Kasumi-1 (cell line): ENCODE measurements around the gene ASB13.

Experiments
- DNase-seq, 2 experiments: peaks; one replicate each; lab custom pipeline; 2025; lab: John Stamatoyannopoulos, UW

Gene ASB13

GRCh38 chr10:5647507-5648240 lies 18.7 kb downstream of the ASB13 start:
- DNase-seq, result no peak

GRCh38 chr10:5645944-5646617 lies 20.3 kb downstream of the ASB13 start:
- DNase-seq, result peak; percentile 26 to 42

GRCh38 chr10:5645375-5645774 lies 21.0 kb downstream of the ASB13 start:
- DNase-seq, result no peak

- DNase-seq, result no peak
These were observed 21.5 kb downstream of the ASB13 start for GRCh38 chr10:5644930-5645329.

GRCh38 chr10:5643346-5644067 lies 22.9 kb downstream of the ASB13 start:
- DNase-seq, result no peak

GRCh38 chr10:5641501-5641900 lies 24.9 kb downstream of the ASB13 start:
- no peak for DNase-seq

GRCh38 chr10:5640501-5640900 lies 25.9 kb downstream of the ASB13 start:
- DNase-seq, result no peak

GRCh38 chr10:5640036-5640435 lies 26.4 kb downstream of the ASB13 start:
- no peak for DNase-seq

- no peak for DNase-seq
These were observed 27.3 kb downstream of the ASB13 start for GRCh38 chr10:5639066-5639465.

- DNase-seq, result no peak
These were observed 27.9 kb downstream of the ASB13 start for GRCh38 chr10:5638494-5638893.

GRCh38 chr10:5634918-5635317 lies 31.5 kb downstream of the ASB13 start:
- DNase-seq, result no peak

- no peak for DNase-seq
These were observed 33.1 kb downstream of the ASB13 start for GRCh38 chr10:5633166-5633749.

- DNase-seq, result no peak
These were observed 33.9 kb downstream of the ASB13 start for GRCh38 chr10:5632446-5632845.

GRCh38 chr10:5631936-5632335 lies 34.5 kb downstream of the ASB13 start:
- no peak for DNase-seq

GRCh38 chr10:5630112-5630436 lies 36.3 kb downstream of the ASB13 start:
- DNase-seq, result no peak

GRCh38 chr10:5629303-5630111 lies 36.9 kb downstream of the ASB13 start:
- DNase-seq, result peak; percentile 82 to 92

GRCh38 chr10:5628451-5629302 lies 37.7 kb downstream of the ASB13 start:
- peak in 1 of 2 experiments; percentile 30 for DNase-seq

- DNase-seq, result no peak
These were observed 38.8 kb downstream of the ASB13 start for GRCh38 chr10:5627486-5628044.

- no peak for DNase-seq
These were observed 40.2 kb downstream of the ASB13 start for GRCh38 chr10:5625992-5626777.

- DNase-seq, result no peak
These were observed 41.7 kb downstream of the ASB13 start for GRCh38 chr10:5624701-5625100.
